ENCODE data around the gene MAOA.
"Not testable (repeated sequence)": the region's sequence is repeated elsewhere in the genome, so short reads cannot be mapped to it uniquely, and the experiment has no call there.

Gene MAOA

DNA sequence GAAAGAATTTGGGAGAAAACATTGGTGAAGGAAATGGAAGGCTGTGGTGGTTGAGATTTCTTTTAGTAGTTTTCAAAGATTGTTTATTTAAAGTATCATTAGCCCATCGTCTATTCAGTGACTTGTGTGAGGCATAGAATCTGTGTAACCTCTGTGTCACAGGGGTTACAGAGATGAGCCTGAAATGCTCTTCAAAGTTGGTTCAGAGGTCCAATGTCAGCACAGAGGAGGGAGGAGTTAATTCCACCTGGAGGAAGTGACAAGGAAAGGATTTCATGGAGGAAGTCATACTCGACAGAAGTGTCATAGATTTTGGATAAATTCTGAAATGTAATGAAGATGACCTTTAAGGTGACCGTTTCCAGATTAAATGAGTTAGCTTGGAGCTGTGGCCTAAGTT lies 8.2 kb downstream of the MAOA start:
- no peak for DNase-seq

DNA sequence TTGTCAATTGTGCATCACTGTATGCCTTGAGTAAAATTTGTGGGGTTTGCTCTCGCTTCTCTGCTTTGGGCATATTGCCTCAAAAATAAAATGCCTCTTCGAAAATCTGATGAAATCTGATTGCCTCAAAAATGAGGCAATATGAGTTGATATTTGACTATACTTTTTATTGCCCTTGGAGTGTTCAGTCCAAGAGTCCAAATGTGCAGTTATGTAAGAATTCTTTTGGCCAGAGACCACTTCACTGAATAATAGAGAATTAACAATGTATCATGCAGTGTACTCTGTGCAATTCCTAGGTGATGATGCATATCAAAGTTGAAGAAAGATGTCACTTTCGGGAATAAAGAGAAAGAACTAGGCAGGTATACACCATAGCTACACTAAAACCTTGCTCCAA lies 8.6 kb downstream of the MAOA start:
- DNase-seq = no peak

DNA sequence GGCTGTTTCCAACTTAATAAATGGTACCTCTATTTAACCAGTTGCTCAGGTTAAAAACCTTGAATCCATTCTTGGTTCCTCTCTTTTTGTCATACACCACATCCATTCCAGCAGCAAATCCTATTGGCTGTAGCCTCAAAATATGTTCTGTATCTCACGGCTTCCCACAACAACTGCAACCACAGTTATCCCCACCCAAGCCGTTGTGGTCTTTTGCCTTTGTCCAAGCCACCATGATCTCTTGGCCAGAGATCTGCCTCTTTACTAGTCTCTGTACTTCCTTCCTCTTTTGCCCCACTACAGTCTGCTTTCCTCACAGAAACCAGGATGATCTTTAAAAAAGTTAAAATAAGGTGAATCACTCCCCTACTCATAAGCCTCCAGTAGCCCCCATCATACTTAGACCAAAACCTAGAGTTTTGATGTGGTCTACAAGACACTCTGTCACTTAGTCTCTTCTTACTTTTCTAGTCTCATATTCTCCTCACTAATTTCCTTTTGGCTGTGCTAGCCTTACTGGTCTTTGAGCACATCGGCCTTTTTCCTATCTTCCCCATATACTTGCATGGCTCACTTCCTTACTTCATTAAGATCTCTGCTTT lies 10.3 kb downstream of the MAOA start:
- DNase-seq = peak; percentile 67

DNA sequence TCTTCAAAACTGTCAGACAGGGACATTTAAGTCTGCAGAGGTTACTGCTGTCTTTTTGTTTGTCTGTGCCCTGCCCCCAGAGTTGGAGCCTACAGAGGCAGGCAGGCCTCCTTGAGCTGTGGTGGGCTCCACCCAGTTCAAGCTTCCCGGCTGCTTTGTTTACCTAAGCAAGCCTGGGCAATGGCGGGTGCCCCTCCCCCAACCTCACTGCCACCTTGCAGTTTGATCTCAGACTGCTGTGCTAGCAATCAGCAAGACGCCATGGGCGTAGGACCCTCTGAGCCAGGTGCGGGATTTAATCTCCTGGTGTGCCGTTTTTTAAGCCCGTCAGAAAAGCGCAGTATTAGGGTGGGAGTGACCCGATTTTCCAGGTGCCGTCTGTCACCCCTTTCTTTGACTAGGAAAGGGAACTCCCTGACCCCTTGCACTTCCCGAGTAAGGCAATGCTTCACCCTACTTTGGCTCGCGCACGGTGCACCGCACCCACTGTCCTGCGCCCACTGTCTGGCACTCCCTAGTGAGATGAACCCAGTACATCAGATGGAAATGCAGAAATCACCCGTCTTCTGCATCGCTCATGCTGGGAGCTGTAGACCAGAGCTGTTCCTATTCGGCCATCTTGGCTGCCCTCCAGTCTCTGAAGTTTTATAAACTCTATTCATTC lies 20.0 kb downstream of the MAOA start:
- DNase-seq = not testable (repeated sequence)

DNA sequence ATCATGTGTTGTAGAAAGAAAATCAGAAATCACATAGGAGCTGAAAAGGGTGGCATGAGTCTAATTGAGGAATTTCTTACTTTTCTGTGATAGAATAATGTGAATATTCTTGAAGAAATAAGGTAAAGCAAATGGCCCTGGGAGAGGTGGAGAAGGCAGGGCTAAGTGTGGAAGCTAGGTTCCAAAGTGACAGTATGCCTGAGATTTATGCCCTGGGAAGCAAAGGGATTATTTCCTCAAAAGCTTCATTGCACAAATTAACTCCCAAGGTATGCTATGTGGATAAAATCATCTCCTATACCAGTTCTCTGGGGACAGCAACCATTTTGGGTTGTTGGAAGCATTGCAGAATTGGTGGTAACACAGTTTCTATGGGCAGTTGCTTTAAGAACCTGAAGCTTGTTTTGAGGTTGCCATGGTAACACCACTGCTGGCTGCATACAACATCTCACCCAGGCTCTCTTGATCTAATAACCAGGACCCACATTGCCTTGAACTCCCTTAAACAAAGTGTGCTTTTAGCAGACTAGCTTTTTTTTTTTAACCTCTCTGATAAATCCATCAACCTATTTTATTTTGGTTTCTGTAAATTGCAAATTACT lies 21.0 kb downstream of the MAOA start:
- DNase-seq = peak; percentile 28

DNA sequence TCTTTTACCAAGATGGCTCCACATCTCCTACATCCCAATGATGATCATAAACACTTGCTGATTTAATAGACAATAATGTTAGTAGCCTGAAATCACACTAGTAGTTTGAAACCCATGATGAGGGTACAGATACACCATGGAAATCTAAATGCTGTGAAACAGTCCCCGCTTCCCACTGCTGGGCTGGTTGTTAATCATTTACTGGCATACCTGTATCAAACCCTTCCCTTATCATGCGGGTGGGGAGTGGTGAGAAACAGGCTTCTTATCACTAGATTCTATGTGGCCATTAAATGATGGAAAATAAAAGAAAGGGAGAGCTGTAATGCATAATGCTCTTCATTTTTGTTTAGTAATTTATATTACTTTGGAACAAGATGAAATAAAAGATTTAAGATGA lies 21.9 kb downstream of the MAOA start:
- DNase-seq = no peak

DNA sequence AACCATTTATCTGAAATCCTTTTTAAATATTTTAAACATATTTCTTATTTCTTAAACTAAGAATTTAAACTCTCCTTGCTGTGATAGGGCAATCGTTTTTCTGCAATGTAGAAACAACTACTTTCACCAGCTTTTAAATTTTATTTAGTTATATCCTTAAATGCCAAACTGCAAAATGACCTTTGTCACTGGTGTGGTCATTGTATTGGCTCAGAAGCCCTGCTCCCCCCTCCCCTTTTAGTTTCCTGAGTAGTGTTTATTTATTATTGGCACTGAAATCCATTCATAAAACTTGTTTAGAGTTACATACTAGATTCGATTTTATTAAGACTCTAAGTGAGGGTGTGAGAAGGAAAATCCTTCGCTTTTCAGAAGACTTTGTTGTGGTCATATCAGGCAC lies 23.0 kb downstream of the MAOA start:
- DNase-seq = no peak

DNA sequence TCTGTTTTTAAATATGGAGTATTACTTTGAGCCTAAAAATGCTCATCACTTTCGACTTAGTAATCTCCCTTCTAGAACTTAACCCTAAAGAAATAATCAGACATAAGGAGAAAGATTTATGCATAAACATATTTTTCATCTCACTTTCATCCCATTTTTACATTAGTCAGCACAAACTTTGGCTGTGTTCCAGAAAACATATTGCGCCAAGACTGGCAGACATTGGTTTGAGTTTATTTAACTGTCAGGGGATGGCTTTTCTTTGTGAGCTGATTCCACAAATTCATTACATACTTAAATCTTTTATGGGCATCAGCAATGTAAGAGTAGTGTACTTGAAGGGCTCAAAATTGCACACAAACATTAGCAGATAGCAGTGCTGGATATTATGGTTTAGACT lies 23.7 kb downstream of the MAOA start:
- peak; percentile 40 for DNase-seq

DNA sequence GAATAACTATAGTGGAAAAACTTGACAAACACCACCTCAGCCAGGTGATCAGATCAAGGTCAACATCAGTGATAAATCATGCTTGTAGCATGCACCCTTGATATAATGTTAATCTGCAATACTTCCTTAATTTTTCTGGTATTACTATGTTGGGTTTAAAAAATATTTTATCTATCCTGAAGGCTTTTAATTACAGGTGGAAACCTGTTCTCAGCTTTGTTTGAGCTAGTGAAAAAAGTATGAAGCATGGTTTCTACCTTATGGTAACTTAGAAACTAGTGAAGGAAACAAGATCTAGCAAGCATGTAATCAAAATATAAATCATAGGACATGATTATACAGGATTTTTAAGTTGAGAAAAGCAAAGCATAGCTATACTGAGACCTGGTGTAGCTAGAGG lies 26.6 kb downstream of the MAOA start:
- DNase-seq = no peak

DNA sequence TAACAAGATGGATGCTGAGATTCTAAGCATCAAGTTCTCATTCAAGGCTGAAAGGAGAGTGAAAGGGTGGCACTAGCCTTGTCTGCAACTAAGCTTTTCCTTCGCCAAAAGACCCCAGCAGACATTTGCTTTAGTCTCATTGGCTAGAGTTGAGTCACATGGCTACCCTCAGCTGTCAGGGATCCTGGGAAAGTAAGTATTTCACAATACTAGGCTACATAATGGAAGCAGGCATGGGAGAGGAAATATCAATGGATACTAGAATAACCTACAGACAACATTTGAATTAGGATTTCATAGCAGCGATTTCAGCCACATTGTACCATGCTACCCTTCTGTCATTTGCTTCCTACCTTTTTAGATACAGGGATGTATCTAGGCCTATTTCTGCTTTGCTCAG lies 29.1 kb downstream of the MAOA start:
- no peak for DNase-seq

DNA sequence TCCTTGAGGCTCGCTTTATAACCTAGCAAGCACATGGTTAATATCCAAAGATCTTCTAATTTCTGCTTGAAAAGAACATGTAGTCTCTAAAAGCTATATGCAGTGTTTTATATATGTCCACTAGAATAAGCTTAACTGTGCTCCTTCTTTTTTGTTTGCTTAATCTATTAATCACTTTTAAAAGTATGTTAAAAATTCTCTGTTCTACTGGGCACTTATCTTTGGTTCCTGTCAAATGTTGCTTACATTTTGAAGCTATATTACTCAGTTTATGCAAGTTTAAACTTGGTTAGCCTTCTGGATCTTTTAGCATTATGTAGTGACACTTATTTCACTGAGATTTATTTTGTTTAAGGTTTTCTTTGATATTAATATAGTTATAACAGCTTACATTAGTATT lies 32.5 kb downstream of the MAOA start:
- no peak for DNase-seq

DNA sequence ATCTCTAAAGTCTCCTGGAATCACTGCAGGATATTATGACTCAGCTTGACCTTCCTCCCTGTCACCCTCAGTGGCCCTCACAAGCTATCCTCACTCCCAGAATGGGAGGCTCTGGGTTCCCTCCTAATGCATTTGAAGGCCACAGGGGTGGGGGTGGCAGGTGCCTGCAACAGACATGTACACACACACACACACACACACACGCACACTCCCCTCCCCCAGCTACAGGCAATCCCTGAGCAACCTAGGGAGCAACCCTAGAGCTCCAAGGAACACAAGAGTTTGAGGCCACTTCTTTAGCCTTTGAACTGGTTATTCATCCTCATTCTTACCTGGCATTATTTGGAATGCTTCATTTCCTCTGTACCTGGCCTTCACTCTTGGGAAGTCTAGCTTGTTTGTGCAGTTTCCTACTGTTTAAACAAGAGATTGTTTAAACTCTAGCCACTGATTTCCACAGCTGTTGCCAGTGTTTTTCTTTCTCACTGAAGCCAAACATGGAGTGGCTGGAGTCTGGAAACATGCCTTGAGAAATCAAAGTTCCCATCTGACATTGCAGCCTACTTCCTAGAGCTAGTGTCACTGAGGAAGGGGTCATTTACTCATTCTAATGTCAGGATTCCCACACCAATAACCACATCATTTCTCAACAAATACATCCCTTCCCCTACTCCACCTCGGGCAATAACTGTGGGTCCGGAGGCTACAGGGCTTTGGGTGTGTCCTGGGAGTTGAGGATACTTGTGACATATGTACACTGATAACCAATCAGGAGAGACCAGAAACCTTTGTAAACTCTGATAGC lies 37.7 kb downstream of the MAOA start:
- DNase-seq = peak; percentile 2

DNA sequence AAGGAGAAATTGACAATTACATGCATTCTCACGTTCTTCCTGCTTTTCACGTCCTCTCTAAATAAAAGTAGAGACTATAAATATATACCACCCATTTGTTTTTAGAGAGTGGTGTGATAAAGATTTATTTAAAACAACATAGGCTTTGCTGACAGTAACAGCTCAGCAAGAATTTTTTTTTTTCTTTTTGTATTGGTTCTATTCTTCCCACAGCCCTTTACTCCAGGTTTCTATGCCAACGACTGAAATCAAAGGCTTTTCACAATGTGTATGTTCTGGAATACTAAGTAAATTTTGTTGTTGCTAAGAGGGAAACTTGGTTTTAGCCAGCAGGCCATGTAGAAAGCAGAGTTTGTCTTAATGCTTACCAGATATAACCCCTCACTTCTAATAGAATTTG lies 43.4 kb downstream of the MAOA start:
- no peak for DNase-seq

DNA sequence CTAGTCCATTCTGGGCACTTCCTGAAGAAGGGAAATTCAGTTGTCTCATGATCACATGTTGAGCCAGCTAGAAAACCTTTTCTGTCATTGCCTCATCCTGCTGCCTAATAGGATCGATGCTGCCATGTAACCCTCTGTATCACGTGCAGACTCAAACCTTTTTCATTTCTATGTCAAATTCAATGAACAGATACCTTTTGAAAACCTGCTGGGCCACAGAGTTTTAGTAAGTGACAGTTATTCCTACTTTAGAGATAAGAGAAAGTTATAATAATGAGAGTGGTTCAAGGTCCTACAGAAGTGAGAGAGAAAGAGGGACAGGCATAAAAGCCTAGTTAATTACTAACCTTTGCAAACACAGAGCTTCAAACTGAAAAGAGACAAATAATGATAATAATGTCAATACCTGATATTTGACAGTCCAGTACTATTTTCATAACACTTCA lies 46.0 kb downstream of the MAOA start:
- no peak for DNase-seq

DNA sequence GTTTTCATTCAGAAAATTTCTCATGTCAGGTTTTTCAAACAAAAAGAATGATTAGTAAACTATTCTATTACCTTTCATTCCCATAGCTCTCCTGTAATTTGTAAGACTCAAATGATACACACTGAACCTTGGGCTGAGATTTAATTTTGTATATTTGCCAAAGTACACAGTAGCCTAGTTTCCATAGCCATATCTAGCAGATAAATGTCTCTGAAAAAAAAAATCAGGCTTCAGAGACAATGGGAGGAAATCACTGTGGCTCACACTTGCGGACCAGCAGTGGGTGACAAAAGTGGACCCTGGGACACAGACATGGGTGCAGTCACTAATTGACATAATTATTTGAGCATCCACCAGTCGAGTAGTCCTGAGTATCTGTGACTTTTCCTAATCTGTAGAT lies 46.6 kb downstream of the MAOA start:
- no peak for DNase-seq

DNA sequence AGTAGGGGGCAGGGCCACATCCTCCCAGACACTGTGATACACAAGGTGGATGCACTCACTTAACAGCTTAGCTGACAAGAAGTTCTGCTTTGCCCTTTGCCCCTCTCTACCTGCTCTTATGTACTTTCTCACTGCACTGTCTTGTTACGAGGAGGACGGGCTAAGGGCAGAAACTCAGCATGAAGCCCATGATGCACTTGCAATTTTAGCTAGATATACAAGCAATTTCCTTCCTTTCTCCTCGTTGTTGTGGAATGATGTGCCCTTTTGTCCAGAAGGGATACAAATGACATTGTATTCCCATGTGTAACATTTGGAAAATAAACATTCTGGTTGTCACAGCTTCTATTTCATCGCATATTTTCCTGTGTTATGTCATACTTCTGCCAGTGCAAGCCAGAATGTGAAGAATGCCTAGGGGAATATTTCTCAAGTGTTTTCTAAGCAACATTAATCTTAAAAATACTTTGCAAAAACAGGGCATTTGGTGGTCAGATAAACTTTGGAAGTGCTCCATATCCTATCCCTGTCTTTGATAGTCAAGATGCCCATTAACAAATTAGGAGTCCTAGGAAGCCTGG lies 47.2 kb downstream of the MAOA start:
- DNase-seq = no peak

DNA sequence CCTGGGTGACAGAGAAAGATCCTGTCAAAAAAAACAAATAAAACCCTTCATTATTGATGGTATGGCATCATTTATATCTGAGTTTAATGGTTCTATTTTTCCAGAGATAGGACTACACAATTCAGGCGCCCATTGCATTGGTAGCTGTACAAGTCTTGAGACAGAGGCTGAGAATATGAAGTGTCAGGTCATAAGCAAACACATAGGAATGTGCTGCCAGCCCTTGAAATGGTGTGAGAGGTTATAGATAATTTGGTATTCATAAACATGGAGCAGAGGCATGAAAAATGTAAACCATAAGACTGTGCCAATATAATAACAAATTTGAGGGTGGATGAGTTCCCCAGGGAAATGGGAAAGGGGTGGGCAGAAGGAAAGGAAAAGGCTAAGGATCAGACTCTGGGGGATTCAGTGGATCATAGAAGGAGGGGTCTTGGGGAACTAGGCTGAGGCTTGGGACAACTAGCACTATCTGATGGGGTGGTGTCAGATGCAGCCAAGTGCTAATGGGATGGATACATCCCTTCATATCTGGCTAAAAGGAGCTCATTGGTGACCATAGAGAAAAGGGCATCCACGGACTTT lies 50.8 kb downstream of the MAOA start:
- DNase-seq = no peak

DNA sequence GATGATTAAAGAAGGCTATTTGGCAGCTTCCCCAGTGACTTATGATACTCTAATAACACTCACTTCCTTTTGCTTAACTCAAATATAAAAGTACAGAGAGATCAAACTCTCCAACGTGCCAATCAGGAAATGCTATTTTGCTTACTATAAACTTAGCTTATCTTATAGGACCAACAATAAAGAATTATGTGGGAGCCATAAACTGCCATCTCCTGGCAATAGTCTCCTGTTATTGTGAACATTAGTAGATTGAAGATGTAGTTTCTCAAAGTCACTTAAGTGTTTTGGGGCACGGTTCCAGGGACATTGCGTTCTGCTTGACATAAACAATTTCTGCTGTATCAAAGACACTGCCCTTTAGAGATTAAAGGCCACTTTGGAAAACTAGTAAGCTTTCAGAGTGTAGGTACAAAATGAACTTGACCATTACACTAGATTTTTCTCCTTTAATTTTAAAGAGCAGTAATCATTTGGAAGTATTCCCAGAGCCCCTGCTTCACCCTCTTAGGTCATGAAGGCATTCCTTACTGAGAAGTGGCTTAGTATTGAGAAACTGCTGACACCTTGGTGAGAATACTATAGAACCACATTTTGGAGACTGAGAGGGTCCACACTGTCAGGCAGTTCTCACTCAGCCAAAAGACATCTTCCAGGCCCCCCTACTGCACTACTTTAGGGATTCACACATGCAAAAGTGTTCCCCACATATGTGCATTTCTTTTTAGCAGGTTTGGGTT lies 51.9 kb downstream of the MAOA start:
- no peak for DNase-seq

DNA sequence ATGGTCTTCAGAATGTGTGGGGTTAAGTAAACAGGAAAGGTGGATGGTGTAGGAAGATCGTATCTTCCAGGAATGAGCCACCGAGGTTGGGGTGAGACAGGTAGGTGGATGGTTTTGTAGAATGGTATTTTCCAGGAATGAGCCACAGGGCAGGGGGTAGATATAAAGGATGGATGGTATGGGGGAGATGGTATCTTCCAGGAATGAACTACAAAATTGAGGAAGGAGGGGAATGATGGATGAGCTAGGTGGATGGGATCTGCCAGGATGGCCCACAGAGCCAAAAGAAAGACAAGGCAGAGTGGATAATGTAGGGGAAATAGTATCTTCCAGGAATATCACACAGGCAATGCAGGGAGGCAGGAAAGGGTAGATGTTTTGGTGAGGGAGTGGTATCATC lies 60.0 kb downstream of the MAOA start:
- no peak for DNase-seq

DNA sequence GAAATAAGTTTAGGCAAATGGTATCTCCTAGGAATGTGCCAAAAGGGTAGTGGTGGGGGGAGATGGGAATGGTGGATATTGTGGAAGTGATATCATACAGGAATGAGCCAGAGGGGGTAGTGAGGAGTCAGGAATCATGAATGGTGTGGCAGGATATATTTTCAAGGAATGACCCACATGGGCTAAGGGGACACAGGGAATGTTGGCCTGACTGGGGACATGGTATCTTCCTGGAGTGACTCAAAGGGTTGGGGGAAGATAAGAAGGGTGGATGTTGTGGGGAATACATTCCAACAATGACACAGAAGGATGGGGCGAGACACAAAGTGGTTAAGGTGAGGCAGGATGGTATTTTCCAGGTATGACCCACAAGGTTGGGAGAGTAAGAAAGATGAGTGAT lies 60.6 kb downstream of the MAOA start:
- DNase-seq = no peak

DNA sequence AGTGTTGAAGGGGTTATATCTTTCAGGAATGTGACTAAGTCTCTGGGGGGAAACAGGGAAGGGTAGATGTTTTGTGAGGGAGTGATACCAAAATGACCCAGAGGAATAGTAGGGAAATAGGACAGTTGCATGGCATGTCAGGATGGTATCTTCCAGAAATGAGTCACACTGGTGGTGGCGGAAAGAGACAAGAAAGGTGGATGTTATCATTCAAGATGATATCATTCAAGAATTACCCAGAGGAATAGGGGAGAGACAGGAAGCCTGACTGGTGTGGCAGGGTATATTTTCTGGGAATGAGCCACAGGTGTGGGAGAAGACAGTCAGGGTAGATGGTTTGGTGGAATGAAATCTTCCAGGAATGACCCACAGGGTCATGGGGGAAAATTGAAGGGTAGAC lies 61.1 kb downstream of the MAOA start:
- no peak for DNase-seq

DNA sequence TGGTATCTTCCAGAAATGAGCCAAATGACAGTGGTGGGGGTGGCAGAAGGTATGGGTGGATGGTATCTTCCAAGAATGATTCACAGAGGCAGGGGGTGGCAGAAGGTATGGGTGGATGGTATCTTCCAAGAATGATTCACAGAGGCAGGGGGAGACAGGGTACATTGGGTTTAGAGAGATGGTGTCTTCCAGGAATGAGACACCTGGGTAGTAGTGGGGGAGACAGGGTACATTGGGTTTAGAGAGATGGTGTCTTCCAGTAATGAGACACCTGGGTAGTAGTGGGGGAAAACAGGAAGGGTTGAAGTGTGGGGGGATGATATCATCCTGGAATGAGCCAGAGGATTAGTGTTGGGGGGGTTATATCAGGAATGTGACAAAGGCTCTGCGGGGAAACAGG lies 62.0 kb downstream of the MAOA start:
- DNase-seq = no peak
